CD4-positive, alpha-beta T cell treated with Interleukin-12 subunit alpha and Interleukin-12 subunit beta, for 1 hour (primary cell): Measurements from ENCODE around the gene METAP2.
A peak's percentile ranks its signal among the peaks of the same experiment; 100 is the strongest.

ENCODE experiments used
- DNase-seq: peaks from one replicate; pipeline ENCODE4 v3.0.0-alpha.2; 2020

The METAP2 gene

DNA sequence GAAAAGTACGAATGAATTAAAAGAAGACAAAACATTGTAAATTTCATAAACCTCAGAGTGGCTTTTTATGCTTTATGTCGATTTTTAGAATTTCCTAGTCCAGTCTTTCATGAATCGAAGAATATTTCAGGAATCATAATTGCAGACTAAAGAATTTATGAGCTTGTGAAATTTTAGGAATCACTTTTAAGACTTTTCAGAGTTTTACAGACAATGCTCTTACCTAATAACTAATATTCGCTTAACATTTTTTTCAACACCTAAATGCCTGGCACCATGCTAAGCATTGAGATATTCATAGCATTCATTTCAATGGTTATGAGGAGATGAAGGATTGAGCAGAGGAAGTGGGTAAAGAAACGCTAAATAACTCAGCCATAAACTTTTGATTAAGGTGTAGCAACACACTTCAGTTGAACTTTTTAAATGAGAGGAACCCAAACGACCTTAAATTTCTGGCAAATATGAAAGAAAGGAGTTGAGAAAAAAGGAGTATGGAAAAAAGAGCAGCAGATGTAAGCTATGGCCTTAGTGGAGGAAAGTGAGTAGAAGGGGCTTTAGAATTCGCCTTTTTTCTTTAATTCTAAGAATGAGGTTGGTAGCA lies 78.1 kb downstream of the METAP2 start:
- peak; percentile 4 for DNase-seq

DNA sequence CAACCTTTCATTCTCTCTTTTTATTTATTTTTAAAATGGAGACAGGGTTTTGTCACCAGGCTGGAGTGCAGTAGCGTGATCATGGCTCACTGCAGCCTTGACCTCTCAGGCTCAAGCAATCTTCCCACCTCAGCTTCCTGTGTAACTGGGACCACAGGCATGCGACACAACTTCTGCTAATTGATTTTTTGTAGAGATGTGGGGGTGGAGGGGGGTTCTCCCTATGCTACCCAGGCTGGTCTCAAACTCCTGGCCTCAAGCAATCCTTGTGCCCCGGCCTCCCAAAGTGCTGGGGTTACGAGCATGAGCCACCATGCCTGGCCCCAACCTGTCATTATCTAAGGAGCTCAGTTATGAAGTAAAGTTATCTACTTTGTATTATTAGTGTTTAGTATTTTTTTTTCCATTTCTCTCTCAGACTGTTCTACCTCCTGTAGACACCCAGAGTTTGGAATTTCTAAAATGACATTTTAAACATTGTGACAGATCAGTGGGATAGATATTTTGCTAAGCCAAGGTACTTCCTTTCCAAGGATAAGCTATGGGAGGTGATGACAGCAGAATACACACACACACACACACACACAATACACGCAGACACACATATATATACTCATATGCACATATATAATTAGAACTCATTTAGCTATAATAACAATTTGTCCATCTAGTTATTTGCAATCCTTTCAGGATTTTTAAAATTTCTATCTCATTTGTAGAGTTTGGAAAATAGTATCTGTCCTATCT lies 79.4 kb downstream of the METAP2 start:
- no peak for DNase-seq

DNA sequence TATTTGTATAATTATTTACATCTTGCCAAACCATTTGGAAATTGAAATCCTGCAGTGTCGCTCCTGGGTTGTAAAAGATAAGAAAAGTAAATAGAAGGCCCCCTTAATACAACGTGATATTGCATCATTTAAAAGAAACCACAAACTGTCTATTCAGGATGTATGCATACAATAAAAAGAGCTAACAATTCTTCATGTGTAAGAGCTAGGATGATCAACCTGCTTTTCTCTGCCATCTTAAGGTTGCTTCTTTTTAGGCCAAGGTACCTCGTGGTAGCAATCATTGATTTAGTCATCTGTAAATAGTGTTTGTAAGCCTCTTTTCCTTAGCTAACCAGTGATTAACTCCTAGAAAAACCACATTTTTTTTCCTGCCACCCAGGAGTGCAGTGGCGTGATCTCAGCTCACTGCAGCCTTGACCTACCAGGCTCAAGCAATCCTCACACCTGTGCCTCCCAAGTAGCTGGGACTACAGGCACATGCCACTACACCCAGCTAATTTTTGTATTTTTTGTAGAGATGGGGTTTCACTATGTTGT lies 80.7 kb downstream of the METAP2 start:
- no peak for DNase-seq

DNA sequence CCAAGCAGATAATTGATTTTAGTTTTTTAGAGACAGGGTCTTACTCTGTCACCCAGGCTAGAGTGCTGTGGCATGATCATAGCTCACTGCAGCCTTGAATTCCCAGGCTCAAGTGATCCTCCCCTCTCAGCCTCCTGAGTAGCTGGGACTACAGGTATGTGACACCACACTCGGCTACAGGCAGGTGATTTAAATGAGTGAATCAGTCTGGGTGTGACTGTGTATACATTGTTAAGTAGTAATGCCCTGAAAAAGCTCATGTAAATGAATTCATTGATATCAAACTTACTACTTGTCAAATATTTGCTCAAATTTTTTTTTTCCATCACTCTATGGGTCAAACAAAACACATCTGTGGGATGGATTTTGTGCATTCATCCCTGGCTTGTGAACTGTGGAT lies 83.7 kb downstream of the METAP2 start:
- DNase-seq, result no peak
